ENCODE data around the gene GP1BB. TPM values are rescaled to one million over a fixed set of nuclear protein-coding genes. Genes with fewer than 3 reads are reported as not detected.

Gene GP1BB
- total and polyA plus RNA-seq, 8 donors, result 3.3 to 11.1 (median 5.4) TPM; not detected in 1

- peaks cover 0 to 34% of the 10 kb centered on the region in 2 donors for H3K27me3 ChIP-seq
- no peak for ATAC-seq
- intact Hi-C loops (cut with DNase I), result no loop called here
- no peak for TF ChIP-seq CTCF (IDR thresholded peaks at IDR 0.05)
- no peak overlapping the region for H3K27ac ChIP-seq
- no peak overlapping the region for H3K4me3 ChIP-seq
- H3K4me1 ChIP-seq, result no peaks in the 10 kb centered on the region
- H3K9me3 ChIP-seq, result no peaks in the 10 kb centered on the region
- H3K36me3 ChIP-seq, result no peaks in the 10 kb centered on the region
- DNase-seq, result no peak
These were observed 24.8 kb downstream of the GP1BB start for GRCh38 chr22:19748139-19748538.

- Histone ChIP-seq H3K4me3 (no peak overlapping the region), H3K4me1 (no peaks in the 10 kb centered on the region), H3K27ac (no peak overlapping the region), H3K9me3 (no peaks in the 10 kb centered on the region), H3K36me3 (no peaks in the 10 kb centered on the region), H3K27me3 (peaks cover 8 to 44% of the 10 kb centered on the region in 2 donors)
- no peak for TF ChIP-seq CTCF (IDR thresholded peaks at IDR 0.05)
- intact Hi-C loops (cut with DNase I), result no loop called here
- DNase-seq (no peak), ATAC-seq (no peak)
These were observed 25.8 kb downstream of the GP1BB start for GRCh38 chr22:19748991-19749664.

- intact Hi-C loops (cut with DNase I), result no loop called here
- Histone ChIP-seq H3K36me3 (no peaks in the 10 kb centered on the region), H3K27me3 (peaks cover 16 to 52% of the 10 kb centered on the region in 2 donors), H3K9me3 (no peaks in the 10 kb centered on the region), H3K4me1 (no peaks in the 10 kb centered on the region), H3K4me3 (no peak overlapping the region), H3K27ac (no peak overlapping the region)
- no peak for ATAC-seq
- TF ChIP-seq CTCF (IDR thresholded peaks at IDR 0.05), result no peak
- no peak for DNase-seq
These were observed 26.5 kb downstream of the GP1BB start for GRCh38 chr22:19749876-19750275.

- intact Hi-C loops (cut with DNase I), result no loop called here
- H3K4me3 ChIP-seq, result no peak overlapping the region
- ATAC-seq, result peak; percentile 29
- TF ChIP-seq CTCF (IDR thresholded peaks at IDR 0.05), result no peak
- peaks cover 3 to 7% of the 10 kb centered on the region in 2 donors for H3K4me1 ChIP-seq
- peaks cover 25 to 61% of the 10 kb centered on the region in 2 donors for H3K27me3 ChIP-seq
- no peak overlapping the region for H3K27ac ChIP-seq
- no peaks in the 10 kb centered on the region for H3K36me3 ChIP-seq
- H3K9me3 ChIP-seq, result no peaks in the 10 kb centered on the region
- peak in 1 of 4 donors; percentile 42 for DNase-seq
These were observed 27.5 kb downstream of the GP1BB start for GRCh38 chr22:19750507-19751490.
